ENCODE data around the gene R3HDM2.
"Not testable (repeated sequence)": the region's sequence is repeated elsewhere in the genome, so short reads cannot be mapped to it uniquely, and the experiment has no call there.

R3HDM2 gene

GRCh38 chr12:57369202-57369601 lies 61.6 kb downstream of the R3HDM2 start:
- no peak overlapping the region for H3K4me3 ChIP-seq (ENCODE audit: low read depth, low read length)
- no peak for DNase-seq (ENCODE audit: low read depth)
- TF ChIP-seq CTCF (IDR thresholded peaks at IDR 0.05; ENCODE audit: low read depth, low read length) = no peak
- no peak for TF ChIP-seq MYC (IDR thresholded peaks at IDR 0.05; ENCODE audit: low read depth, low read length)

GRCh38 chr12:57368349-57369095 lies 62.3 kb downstream of the R3HDM2 start:
- TF ChIP-seq POLR2A (IDR thresholded peaks at IDR 0.05; ENCODE audit: extremely low read depth, insufficient read length) (no peak), MYC (IDR thresholded peaks at IDR 0.05; ENCODE audit: low read depth, low read length) (no peak), CTCF (IDR thresholded peaks at IDR 0.05; ENCODE audit: low read depth, low read length) (no peak)
- TF ChIP-seq, protein P1, sequence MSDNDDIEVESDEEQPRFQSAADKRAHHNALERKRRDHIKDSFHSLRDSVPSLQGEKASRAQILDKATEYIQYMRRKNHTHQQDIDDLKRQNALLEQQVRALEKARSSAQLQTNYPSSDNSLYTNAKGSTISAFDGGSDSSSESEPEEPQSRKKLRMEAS (IDR thresholded peaks at IDR 0.05; ENCODE audit: low read depth, low read length) = no peak
- no peak overlapping the region for H3K4me3 ChIP-seq (ENCODE audit: low read depth, low read length)
- no peak for DNase-seq (ENCODE audit: low read depth)

DNA sequence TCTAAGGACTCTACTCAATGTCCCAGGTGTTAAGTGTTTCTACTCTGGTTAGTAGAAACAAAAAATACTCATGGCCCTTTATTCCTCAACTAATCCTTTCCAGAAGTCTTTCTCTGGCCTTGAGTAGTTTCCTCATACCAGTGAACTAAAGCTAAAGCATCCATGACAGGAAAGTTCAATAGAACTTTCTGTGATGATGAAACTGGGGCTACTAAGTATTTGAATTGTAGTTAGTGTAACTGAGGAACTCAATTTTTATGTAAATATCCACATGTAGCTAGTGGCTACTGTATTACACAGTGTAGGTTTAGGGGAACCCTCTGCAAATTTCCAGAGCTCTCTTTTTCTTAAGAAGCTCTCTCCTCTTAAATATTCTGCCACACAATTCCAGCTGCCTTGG lies 63.7 kb downstream of the R3HDM2 start:
- no peak for TF ChIP-seq POLR2A (IDR thresholded peaks at IDR 0.05; ENCODE audit: extremely low read depth, insufficient read length)
- TF ChIP-seq CTCF (IDR thresholded peaks at IDR 0.05; ENCODE audit: low read depth, low read length) = no peak
- TF ChIP-seq, protein P1 (IDR thresholded peaks at IDR 0.05; ENCODE audit: low read depth, low read length) = no peak
- no peak for TF ChIP-seq MYC (IDR thresholded peaks at IDR 0.05; ENCODE audit: low read depth, low read length)

GRCh38 chr12:57366315-57366714 lies 64.5 kb downstream of the R3HDM2 start:
- DNase-seq (ENCODE audit: low read depth) = no peak
- TF ChIP-seq, protein P1 (IDR thresholded peaks at IDR 0.05; ENCODE audit: low read depth, low read length) = no peak
- TF ChIP-seq POLR2A (IDR thresholded peaks at IDR 0.05; ENCODE audit: extremely low read depth, insufficient read length) (no peak), MYC (IDR thresholded peaks at IDR 0.05; ENCODE audit: low read depth, low read length) (no peak), CTCF (IDR thresholded peaks at IDR 0.05; ENCODE audit: low read depth, low read length) (no peak)
- no peak overlapping the region for H3K4me3 ChIP-seq (ENCODE audit: low read depth, low read length)

More for the DNA sequence above, 63.7 kb downstream of the R3HDM2 start:
- no peak for DNase-seq (ENCODE audit: low read depth)
- H3K4me3 ChIP-seq (ENCODE audit: low read depth, low read length) = no peak overlapping the region

DNA sequence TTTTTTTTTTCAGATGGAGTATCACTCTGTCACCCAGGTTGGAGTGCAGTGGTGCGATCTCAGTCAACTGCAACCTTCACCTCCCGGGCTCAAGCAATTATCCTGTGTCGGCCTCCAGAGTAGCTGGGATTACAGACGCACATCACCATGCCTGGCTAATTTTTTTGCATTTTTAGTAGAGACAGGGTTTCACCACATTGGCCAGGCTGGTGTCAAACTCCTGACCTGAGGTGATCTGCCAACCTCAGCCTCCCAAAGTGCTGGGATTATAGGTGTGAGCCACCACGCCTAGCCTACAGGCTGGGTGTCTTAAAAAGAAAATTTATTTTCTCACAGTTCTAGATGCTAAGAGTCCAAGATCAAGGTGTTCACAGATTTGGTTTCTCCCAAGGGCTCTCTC lies 66.7 kb downstream of the R3HDM2 start:
- H3K4me3 ChIP-seq (ENCODE audit: low read depth, low read length); DNase-seq (ENCODE audit: low read depth): not testable (repeated sequence)

DNA sequence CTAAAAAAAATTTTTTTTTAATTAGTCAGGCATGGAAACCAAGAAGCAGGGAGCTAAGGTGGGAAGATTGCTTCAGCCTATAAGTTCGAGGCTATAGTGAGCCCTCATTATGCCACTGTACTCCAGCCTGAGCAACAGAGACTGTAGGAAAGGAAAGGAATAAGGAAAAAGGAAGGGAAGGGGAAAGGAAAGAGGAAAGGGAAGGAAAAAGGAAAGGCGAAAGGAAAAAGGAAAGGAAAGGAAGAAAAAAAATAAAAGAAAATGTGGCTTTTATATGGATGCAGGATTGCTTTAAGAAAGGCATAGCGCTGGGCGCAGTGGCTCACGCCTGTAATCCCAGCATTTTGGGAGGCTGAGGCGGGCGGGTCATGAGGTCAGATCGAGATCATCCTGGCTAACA lies 70.4 kb downstream of the R3HDM2 start:
- no peak for TF ChIP-seq CTCF (IDR thresholded peaks at IDR 0.05; ENCODE audit: low read depth, low read length)
- TF ChIP-seq, protein P1 (IDR thresholded peaks at IDR 0.05; ENCODE audit: low read depth, low read length) = no peak
- no peak for TF ChIP-seq POLR2A (IDR thresholded peaks at IDR 0.05; ENCODE audit: extremely low read depth, insufficient read length)
- no peak for TF ChIP-seq MYC (IDR thresholded peaks at IDR 0.05; ENCODE audit: low read depth, low read length)
- H3K4me3 ChIP-seq (ENCODE audit: low read depth, low read length) = no peak overlapping the region
- DNase-seq (ENCODE audit: low read depth) = no peak
